Fibroblast of the aortic adventitia (primary cell): ENCODE results near the gene LGALS3BP. TPM values are rescaled to one million over a fixed set of nuclear protein-coding genes. Genes with fewer than 3 reads are reported as not detected.

ENCODE experiments used
- DNase-seq: peaks from one replicate; pipeline ENCODE4 v3.0.0-alpha.2; 2010; ENCODE audit warnings: low read depth
- H3K4me3 ChIP-seq: 2 replicates; pipeline ENCODE4 v1.5.1; 2011; ENCODE audit warnings: low read depth, mild to moderate bottlenecking, control low read depth, low read length, moderate library complexity
- CTCF ChIP-seq: IDR thresholded peaks from 2 replicates; pipeline ENCODE4 v1.5.1; 2011; ENCODE audit warnings: mild to moderate bottlenecking, low read length, control low read depth, inconsistent platforms; ENCODE audit not compliant: insufficient read depth
- total RNA-seq: library from RNA; depleted of rRNA; stranded (reverse); fragments of >200 nt; gene quantifications from 2 replicates; pipeline ENCODE4 v1.2.3, GENCODE V29; 2012; ENCODE audit warnings: low replicate concordance

Gene LGALS3BP
- total RNA-seq, 1 donor, result 87.2 TPM

DNA sequence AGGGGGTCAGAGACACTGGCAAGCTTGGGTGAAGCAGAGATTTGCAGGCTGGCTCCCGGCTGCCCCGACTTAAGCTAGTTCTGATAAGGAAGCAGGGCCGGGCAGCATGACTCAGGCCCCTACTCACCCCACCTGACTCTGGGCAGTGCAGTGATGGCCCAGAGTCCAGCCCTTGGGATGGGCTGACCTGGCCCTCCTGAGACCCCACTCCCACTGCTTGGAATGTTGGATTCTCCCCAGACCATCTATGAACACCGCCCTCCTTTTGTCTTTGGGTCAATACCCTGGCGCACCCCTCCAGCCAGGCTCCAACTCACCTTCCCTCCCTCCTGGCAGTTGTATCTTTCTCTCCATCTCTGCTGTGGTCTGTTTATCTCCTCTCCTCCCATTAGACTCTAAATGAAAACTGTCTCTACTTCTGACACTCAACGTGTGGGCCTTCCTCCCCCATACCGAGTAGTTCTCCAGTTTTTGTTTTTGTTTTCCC is 21.0 kb downstream of the LGALS3BP start:
- peak; percentile 37 for DNase-seq
- H3K4me3 ChIP-seq, result no peak overlapping the region
- TF ChIP-seq CTCF, result no peak

DNA sequence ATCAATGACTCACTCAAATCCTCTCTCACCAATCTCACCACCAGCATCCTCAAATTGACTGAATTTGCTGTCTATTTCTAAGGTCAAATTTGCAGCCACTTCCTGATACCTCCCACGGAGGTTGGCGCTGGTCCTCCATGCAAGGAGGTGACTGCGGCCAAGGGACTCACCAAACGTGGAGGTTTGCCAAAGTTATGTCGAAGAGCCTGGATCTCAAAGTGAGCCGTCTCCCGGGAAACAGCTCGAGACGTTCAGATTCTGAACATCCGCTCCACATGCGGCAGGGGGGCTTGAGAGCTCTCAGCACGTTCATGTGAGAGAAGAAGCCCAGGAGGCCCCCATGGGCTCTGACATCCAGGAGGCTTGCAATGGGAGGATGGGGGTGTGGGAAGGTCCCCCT is 22.6 kb downstream of the LGALS3BP start:
- TF ChIP-seq CTCF, result no peak
- no peak overlapping the region for H3K4me3 ChIP-seq
- DNase-seq, result peak; percentile 34

DNA sequence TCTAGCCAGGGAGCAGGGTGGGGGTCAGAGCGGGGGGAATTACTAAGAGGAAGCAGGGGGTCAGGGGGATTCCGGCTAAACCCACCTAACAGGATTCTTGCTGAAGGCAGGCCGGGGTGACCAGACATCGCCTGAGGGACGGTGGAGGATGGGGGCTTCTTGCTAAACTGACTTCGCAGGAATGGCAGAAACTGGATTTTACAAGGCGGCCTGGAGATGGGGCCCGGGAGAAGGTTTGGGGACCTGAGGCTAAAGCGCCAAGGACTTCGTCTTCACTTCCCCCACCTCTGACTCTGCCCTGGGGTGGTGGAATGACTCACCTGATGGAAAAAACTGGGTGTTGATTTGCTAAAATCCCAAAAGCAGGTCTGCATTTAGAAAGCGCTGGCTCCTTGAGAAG is 23.5 kb downstream of the LGALS3BP start:
- no peak overlapping the region for H3K4me3 ChIP-seq
- DNase-seq, result no peak
- TF ChIP-seq CTCF, result no peak

- no peak for TF ChIP-seq CTCF
- no peak overlapping the region for H3K4me3 ChIP-seq
- DNase-seq, result no peak
Measured at GRCh38 chr17:78954684-78955083, 25.0 kb downstream of the LGALS3BP start.

- no peak overlapping the region for H3K4me3 ChIP-seq
- DNase-seq, result no peak
- no peak for TF ChIP-seq CTCF
Measured at GRCh38 chr17:78953356-78954350, 26.1 kb downstream of the LGALS3BP start.

DNA sequence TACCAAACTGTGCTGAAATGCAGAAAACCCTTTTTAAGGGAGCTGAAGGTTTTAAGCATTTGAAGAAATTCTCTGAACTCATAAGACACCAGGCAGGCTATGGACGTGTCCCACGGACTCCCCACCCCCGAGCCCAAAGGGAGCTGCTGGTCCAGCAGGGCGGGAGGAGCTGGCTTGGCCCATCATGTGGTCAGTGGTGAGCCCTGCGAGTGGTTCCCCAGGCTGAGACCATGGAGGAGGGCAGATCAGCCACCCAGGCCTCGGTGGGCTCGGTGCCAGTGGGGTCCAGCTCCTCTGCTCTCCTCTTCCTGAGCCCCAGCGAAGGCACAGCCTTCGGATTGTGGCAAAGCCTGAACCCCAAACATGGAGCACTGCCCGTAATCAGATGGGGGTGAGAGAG is 27.0 kb downstream of the LGALS3BP start:
- DNase-seq, result no peak
- TF ChIP-seq CTCF, result no peak
- H3K4me3 ChIP-seq, result no peak overlapping the region
